Measurements from ENCODE around the gene CD34. TPM values are rescaled to one million over a fixed set of nuclear protein-coding genes. Genes with fewer than 3 reads are reported as not detected.

CD34 gene
- polyA plus RNA-seq, 1 donor from 2014 or later, result not detected

- Histone ChIP-seq H3K9me3 (ENCODE audit: low read length) (no peaks in the 10 kb centered on the region), H4K20me1 (ENCODE audit: insufficient read depth) (no peaks in the 10 kb centered on the region), H3K27ac (ENCODE audit: low read length) (no peak overlapping the region), H3K36me3 (ENCODE audit: insufficient read depth, low read length) (no peaks in the 10 kb centered on the region), H2AFZ (ENCODE audit: low read depth, low read length) (no peak overlapping the region), H3K9ac (ENCODE audit: low read length) (no peak overlapping the region), H3K9me2 (ENCODE audit: insufficient read depth, low read length) (no peaks in the 10 kb centered on the region), H3K4me3 (ENCODE audit: low read length) (no peak overlapping the region), H3K27me3 (ENCODE audit: insufficient read depth, low read depth, low read length) (no peaks in the 10 kb centered on the region), H3K79me2 (replicated peaks; ENCODE audit: insufficient read depth, low read length) (no peaks in the 10 kb centered on the region), H3K4me2 (ENCODE audit: low read length) (no peak overlapping the region), H3F3A (ENCODE audit: insufficient read depth, low read length, poor library complexity, severe bottlenecking) (no peaks in the 10 kb centered on the region)
- TF ChIP-seq SMC3 (conservative IDR thresholded peaks at IDR 0.05; ENCODE audit: poor library complexity) (no peak), TAF1 (IDR thresholded peaks at IDR 0.05; ENCODE audit: low read depth) (no peak), CTCF (IDR thresholded peaks at IDR 0.05; ENCODE audit: poor library complexity, severe bottlenecking) (no peak), MXI1 (conservative IDR thresholded peaks at IDR 0.05; ENCODE audit: poor library complexity, severe bottlenecking) (no peak), EZH2 (IDR thresholded peaks at IDR 0.05; ENCODE audit: borderline replicate concordance, insufficient read depth, low read length, poor library complexity, severe bottlenecking) (no peak), EP300 (conservative IDR thresholded peaks at IDR 0.05; ENCODE audit: poor library complexity, severe bottlenecking) (no peak), REST (IDR thresholded peaks at IDR 0.05; ENCODE audit: borderline replicate concordance) (no peak), POLR2AphosphoS5 (IDR thresholded peaks at IDR 0.05) (no peak), RAD21 (conservative IDR thresholded peaks at IDR 0.05) (no peak)
These were observed 14.4 kb downstream of the CD34 start for GRCh38 chr1:207896547-207896946.

GRCh38 chr1:207894704-207895103, 16.2 kb downstream of the CD34 start:
- no peaks in the 10 kb centered on the region for H3F3A ChIP-seq (ENCODE audit: insufficient read depth, low read length, poor library complexity, severe bottlenecking)
- H3K79me2 ChIP-seq (replicated peaks; ENCODE audit: insufficient read depth, low read length), result no peaks in the 10 kb centered on the region
- H3K36me3 ChIP-seq (ENCODE audit: insufficient read depth, low read length), result no peaks in the 10 kb centered on the region
- H3K4me3 ChIP-seq (ENCODE audit: low read length), result no peak overlapping the region
- H3K9me3 ChIP-seq (ENCODE audit: low read length), result no peaks in the 10 kb centered on the region
- H4K20me1 ChIP-seq (ENCODE audit: insufficient read depth), result no peaks in the 10 kb centered on the region
- H2AFZ ChIP-seq (ENCODE audit: low read depth, low read length), result no peak overlapping the region
- H3K9ac ChIP-seq (ENCODE audit: low read length), result no peak overlapping the region
- no peak for TF ChIP-seq CTCF (IDR thresholded peaks at IDR 0.05; ENCODE audit: poor library complexity, severe bottlenecking)
- TF ChIP-seq REST (IDR thresholded peaks at IDR 0.05; ENCODE audit: borderline replicate concordance), result no peak
- no peak for TF ChIP-seq EP300 (conservative IDR thresholded peaks at IDR 0.05; ENCODE audit: poor library complexity, severe bottlenecking)
- TF ChIP-seq MXI1 (conservative IDR thresholded peaks at IDR 0.05; ENCODE audit: poor library complexity, severe bottlenecking), result no peak
- TF ChIP-seq RAD21 (conservative IDR thresholded peaks at IDR 0.05), result no peak
- TF ChIP-seq POLR2AphosphoS5 (IDR thresholded peaks at IDR 0.05), result no peak
- TF ChIP-seq TAF1 (IDR thresholded peaks at IDR 0.05; ENCODE audit: low read depth), result no peak
- TF ChIP-seq SMC3 (conservative IDR thresholded peaks at IDR 0.05; ENCODE audit: poor library complexity), result no peak
- no peak for TF ChIP-seq EZH2 (IDR thresholded peaks at IDR 0.05; ENCODE audit: borderline replicate concordance, insufficient read depth, low read length, poor library complexity, severe bottlenecking)
- no peaks in the 10 kb centered on the region for H3K9me2 ChIP-seq (ENCODE audit: insufficient read depth, low read length)
- no peak overlapping the region for H3K4me2 ChIP-seq (ENCODE audit: low read length)
- no peaks in the 10 kb centered on the region for H3K27me3 ChIP-seq (ENCODE audit: insufficient read depth, low read depth, low read length)
- no peak overlapping the region for H3K27ac ChIP-seq (ENCODE audit: low read length)

All from neural cell (in vitro differentiated cells).